ENCODE results near the gene LAX1. TPM values are rescaled to one million over a fixed set of nuclear protein-coding genes. Genes with fewer than 3 reads are reported as not detected.
A peak's percentile ranks its signal among the peaks of the same experiment; 100 is the strongest.

The LAX1 gene
- polyA plus RNA-seq, 2 of the 4 experiments (the other 2 are of a cell fraction): not detected

GRCh38 chr1:203769505-203770343 lies 4.7 kb downstream of the LAX1 start:
- CTCF ChIA-PET: interaction anchor here (0.6 to 1.9 kb wide), 3 partner anchors 7 to 67 kb away, joined by 3 to 4 read pairs (median 3); no protein-coding TSS in a partner anchor
- FAIRE-seq (no peak), ATAC-seq (peak; percentile 69 to 73; a peak in 5 of 6 replicates), DNase-seq (ENCODE audit: low read depth in 1 of 2, low spot score in 1 of 2) (peak; percentile 25 to 71)
- H3K9me3 ChIP-seq: no peaks in the 10 kb centered on the region
- H3K27ac ChIP-seq: peak overlapping the region; percentile 10 to 58; a peak in 4 of 6 replicates
- 51% methylated on average over 13 of the region's 15 CpGs for WGBS (ENCODE audit: missing lambda C conversion rate)
- peak overlapping the region; percentile 51; the same call in 2 of the 3 replicates for H3K4me2 ChIP-seq
- no peak overlapping the region for H3K4me3 ChIP-seq
- no peak for TF ChIP-seq MYC (IDR thresholded peaks at IDR 0.05; ENCODE audit: borderline replicate concordance, low read length)
- no peak for TF ChIP-seq TP53 (CRISPR knock-in tag; IDR thresholded peaks at IDR 0.05)
- TF ChIP-seq CEBPB (IDR thresholded peaks at IDR 0.05): no peak
- no peak for TF ChIP-seq ATOH8 (CRISPR knock-in tag; IDR thresholded peaks at IDR 0.05; ENCODE audit: low read depth)
- TF ChIP-seq PHF8 (IDR thresholded peaks at IDR 0.05; ENCODE audit: borderline replicate concordance, low read depth): no peak
- no peak for TF ChIP-seq RCOR1 (IDR thresholded peaks at IDR 0.05; ENCODE audit: low read depth, low read length)
- TF ChIP-seq RARB (CRISPR knock-in tag; IDR thresholded peaks at IDR 0.05): no peak
- no peak for TF ChIP-seq EHF (CRISPR knock-in tag; IDR thresholded peaks at IDR 0.05)
- TF ChIP-seq POLR2A (IDR thresholded peaks at IDR 0.05; ENCODE audit: low read length): no peak
- TF ChIP-seq ZNF302 (CRISPR knock-in tag; IDR thresholded peaks at IDR 0.05): no peak
- TF ChIP-seq ELK1 (IDR thresholded peaks at IDR 0.05; ENCODE audit: low read depth, low read length): no peak
- TF ChIP-seq E2F6 (IDR thresholded peaks at IDR 0.05; ENCODE audit: borderline replicate concordance, low read depth): no peak
- no peak for TF ChIP-seq MAX (IDR thresholded peaks at IDR 0.05)
- no peak for TF ChIP-seq REST (IDR thresholded peaks at IDR 0.05)
- TF ChIP-seq JUN (IDR thresholded peaks at IDR 0.05): no peak
- TF ChIP-seq HES2 (IDR thresholded peaks at IDR 0.05): no peak
- no peak for TF ChIP-seq SMC3 (IDR thresholded peaks at IDR 0.05)
- peaks cover 9% of the 10 kb centered on the region; the same call in 2 of the 3 replicates for H3K4me1 ChIP-seq
- POLR2A ChIA-PET: no interaction called here

- POLR2A ChIA-PET: no interaction called here
- no peak for FAIRE-seq
These were observed 6.9 kb downstream of the LAX1 start for GRCh38 chr1:203771901-203772301.

More at GRCh38 chr1:203771901-203772301, 6.9 kb downstream of the LAX1 start:
- Histone ChIP-seq H3K9me3 (no peaks in the 10 kb centered on the region), H3K4me2 (no peak overlapping the region), H3K27ac (no peak overlapping the region), H3K4me3 (no peak overlapping the region), H3K4me1 (peaks cover 9% of the 10 kb centered on the region; the same call in 2 of the 3 replicates)
- CTCF ChIA-PET: interaction anchor here (0.6 kb wide), 2 partner anchors 27 to 249 kb away, joined by 3 to 4 read pairs; no protein-coding TSS in a partner anchor
- ATAC-seq: no peak
- no peak for DNase-seq (ENCODE audit: low read depth in 1 of 2, low spot score in 1 of 2)
- WGBS (ENCODE audit: missing lambda C conversion rate): 61% methylated on average over 7 of the region's 7 CpGs
- TF ChIP-seq RARB (CRISPR knock-in tag; IDR thresholded peaks at IDR 0.05) (no peak), HMGXB4 (CRISPR knock-in tag; IDR thresholded peaks at IDR 0.05; ENCODE audit: borderline replicate concordance) (no peak), RCOR1 (IDR thresholded peaks at IDR 0.05; ENCODE audit: low read depth, low read length) (no peak), MAFK (IDR thresholded peaks at IDR 0.05; ENCODE audit: partially characterized antibody) (no peak), HES2 (IDR thresholded peaks at IDR 0.05) (no peak), NFE2L2 (conservative IDR thresholded peaks at IDR 0.05; ENCODE audit: low read length) (no peak), MYC (IDR thresholded peaks at IDR 0.05; ENCODE audit: borderline replicate concordance, low read length) (no peak), TFCP2L1 (CRISPR knock-in tag; IDR thresholded peaks at IDR 0.05) (no peak), EP300 (IDR thresholded peaks at IDR 0.05) (no peak), BCL3 (IDR thresholded peaks at IDR 0.05) (no peak)
